Activated gamma-delta T cell treated with anti-CD3 and anti-CD28 coated beads, Interleukin-2, amount 50 U/mL, for 16 hours (primary cell): Measurements from ENCODE around the gene IFFO2.
"Not testable (repeated sequence)": the region's sequence is repeated elsewhere in the genome, so short reads cannot be mapped to it uniquely, and the experiment has no call there.

Source experiments
- DNase-seq: peaks from one replicate; pipeline ENCODE4 v3.0.0-alpha.2; 2020; ENCODE audit warnings: low read depth

IFFO2 gene

DNA sequence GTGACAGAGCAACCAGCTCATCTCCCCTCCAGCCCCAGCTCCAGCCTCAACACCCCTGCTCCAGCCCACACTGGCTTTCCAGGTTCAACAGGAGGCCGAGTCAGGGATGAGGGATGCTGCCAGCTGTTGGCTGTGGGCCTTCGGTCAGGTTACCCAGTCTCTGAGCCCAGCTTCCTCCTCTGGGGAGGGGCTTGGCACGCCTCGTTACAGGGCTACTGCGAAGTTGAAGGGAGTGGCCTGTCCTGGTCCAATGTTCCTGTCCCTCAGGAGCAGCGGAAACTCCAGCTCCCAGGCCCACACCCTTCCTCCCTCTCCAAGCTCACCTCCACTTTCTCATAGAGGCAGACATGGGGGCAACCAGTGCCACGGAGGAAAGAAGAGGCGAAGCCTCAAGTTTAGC, 81.9 kb downstream of the IFFO2 start:
- DNase-seq = no peak

- DNase-seq = no peak
Measured at GRCh38 chr1:18874036-18874435, 82.4 kb downstream of the IFFO2 start.

GRCh38 chr1:18872071-18872611, 84.3 kb downstream of the IFFO2 start:
- DNase-seq = no peak

DNA sequence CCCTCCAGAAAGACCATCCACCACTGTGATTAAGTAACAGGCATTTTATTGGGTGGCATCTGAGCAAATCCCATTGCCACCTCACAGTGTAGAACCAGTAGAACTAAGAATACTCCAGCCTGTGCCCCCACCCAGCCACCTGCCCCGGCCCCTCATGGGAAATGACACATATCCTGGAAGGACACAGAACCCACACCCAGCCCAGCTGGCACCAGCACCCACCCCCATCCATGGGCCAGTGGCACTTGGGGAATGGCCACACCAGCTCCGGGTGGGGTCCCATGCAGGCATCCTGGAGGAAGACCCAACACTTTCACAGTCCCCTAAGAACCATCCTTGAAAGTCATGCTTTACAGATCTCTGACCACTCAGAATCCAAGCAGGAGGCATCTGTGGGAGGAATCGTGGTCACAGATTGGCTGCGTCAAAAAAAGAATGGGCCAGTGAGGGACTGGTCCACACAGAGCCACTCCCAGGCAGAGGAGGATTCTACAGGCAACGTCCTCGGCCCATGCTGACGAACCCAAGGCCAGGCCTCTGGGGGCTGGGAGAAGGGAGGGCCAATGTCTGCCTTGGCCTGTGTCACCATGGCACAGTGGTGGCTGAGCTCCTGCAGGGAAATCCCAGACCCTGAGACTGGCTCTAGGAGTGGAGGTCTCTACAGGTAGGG, 84.9 kb downstream of the IFFO2 start:
- no peak for DNase-seq

- DNase-seq = no peak
Measured at GRCh38 chr1:18870957-18871356, 85.5 kb downstream of the IFFO2 start.

GRCh38 chr1:18870595-18870865, 85.9 kb downstream of the IFFO2 start:
- DNase-seq = not testable (repeated sequence)

DNA sequence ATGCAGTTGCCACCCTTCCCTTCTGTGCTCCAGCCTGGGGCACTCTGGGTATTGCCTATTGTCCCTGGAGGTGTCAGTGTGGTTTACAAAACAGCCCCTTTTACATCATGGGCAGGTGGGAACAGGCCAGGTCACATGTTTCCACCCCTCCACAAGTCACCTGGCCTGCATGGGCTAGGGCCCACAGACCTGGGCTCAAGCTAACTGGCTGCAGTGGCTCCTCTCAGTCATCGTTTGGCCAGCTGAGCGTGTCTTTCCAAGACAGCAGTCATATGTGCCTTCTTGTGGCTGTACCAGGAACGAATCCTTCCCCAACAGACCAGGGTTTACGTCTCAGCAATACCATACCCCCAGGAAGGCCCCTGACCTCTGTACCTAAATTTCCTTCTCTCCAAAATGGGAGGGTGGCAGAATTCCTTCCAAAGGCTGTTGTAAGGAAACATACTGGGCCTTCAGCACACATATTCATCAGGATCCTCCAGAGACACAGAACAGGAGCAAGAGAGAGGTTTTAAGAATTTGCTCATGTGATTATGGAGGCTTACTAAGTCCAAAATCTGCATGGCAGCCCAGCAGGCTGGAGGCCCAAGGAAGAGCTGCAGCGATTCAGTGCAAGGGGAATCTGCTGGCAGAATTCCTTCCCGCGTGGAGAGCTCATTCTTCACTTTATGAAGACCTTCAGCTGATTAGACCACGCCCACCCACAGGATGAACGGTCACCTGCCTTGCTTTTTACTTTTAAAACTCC, 86.5 kb downstream of the IFFO2 start:
- no peak for DNase-seq

DNA sequence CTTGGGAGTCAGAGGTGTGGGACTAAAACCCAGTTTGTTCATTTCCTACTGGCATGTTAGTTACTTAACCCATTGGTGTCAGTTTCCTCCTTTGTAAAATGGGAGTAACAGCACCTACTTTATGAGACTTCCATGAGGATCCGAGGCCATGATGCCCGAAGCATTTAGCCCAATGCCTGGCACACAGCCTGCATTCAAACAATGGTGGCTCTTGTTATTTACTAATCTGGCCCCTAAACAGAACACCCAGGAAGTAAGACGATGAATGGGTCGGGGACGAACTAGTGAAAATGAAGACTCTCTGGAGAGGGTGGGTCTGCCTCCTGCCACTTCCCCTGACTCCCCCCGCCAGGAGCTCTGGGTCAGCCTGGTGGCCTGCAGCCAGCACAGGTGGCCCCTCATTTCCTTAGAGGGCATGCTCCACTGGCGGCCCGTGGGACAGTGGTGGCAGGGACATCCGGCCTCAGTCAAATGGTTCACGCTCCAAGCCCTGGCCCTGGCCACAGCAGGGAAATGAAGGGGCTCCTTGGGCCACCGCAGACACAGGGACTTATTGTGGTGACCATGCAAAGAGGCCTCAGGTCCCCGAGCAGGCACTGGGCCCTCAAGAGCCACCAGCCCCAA, 87.6 kb downstream of the IFFO2 start:
- DNase-seq = no peak

- no peak for DNase-seq
Measured at GRCh38 chr1:18868354-18868753, 88.1 kb downstream of the IFFO2 start.

DNA sequence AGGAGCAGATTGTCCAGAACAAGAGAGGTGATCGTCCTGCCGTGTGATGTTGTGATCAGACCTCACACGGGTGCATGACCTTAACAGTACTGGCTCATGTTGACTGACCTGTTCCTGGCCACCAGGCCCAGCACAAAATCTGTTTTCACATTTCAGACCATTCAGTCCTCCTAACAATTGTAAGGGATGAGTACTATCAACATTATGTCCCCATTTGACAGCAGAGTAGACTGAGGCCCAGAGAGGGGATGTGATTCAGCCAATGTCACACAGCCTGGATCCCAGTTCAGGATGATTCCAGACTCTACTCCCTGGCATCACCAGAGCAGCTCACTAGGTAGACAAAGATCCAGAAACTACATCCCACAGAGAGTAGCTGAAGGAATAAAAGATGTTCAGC, 89.6 kb downstream of the IFFO2 start:
- DNase-seq = no peak

GRCh38 chr1:18866314-18866713, 90.2 kb downstream of the IFFO2 start:
- no peak for DNase-seq

- no peak for DNase-seq
Measured at GRCh38 chr1:18865176-18865575, 91.3 kb downstream of the IFFO2 start.

DNA sequence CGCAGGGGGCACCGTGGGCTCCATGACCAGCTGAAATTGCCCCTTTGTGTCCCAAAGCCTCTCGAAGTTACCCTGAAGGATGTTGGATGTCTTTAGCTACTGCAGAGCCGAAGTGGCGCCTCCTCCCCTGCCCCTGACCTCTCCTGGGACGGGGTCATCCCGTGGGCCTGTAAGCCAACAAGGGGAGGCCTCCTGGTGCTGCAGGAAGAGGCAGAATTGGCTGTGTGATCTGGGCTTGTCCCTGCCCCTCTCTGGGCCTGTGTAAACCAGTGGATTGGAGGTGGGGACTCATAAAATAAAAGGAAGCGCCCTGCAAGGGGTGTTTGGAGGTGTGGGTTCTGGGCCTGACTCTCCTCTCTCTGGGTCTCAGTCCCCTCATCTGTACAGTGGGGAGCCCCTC, 94.9 kb downstream of the IFFO2 start:
- no peak for DNase-seq

DNA sequence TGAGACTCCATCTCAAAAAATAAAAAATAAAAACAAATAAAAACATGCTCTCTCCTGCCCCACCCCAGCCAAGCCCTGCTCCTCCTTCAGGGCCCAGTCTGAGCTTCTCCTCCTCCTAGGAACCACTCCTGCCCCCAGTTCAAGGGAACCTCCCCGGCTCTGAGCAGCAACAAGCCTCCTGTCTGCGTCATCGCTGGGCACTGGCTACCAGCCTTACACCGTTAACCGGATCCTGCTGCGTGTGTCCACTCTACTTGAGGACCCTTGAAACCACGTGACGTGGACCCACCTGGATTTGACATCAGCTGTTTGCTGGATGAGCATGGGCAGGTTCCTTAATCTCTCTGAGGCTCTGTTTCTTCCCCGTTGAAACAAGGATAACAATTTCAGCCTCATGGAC, 95.4 kb downstream of the IFFO2 start:
- no peak for DNase-seq

DNA sequence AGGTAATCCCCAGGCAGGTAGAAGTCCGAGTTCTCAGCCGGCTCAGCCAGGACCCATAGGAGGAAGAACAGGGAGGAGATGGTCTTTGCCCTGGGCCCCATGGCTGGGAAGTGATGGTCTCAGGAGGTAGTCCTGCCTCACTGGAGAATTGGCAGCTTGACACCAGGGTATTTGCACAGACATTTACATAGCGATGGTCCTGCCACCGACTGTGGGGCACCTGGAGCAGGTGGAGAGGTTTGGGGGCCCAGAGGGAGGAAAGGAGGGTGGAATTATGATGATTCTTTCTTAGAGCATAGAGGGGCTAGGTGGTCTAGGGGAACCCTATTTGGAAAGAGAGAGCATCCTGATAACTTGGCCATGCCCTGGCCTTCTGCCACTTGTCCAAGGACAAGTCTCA, 96.9 kb downstream of the IFFO2 start, which contains the start of gene TAS1R2:
TAS1R2 (minus strand) TSS at position 101 of the 400 bp plus-strand sequence; CDS start at position 101, 0 bp downstream.
- no peak for DNase-seq

- no peak for DNase-seq
Measured at GRCh38 chr1:18858070-18858688, 98.3 kb downstream of the IFFO2 start.

DNA sequence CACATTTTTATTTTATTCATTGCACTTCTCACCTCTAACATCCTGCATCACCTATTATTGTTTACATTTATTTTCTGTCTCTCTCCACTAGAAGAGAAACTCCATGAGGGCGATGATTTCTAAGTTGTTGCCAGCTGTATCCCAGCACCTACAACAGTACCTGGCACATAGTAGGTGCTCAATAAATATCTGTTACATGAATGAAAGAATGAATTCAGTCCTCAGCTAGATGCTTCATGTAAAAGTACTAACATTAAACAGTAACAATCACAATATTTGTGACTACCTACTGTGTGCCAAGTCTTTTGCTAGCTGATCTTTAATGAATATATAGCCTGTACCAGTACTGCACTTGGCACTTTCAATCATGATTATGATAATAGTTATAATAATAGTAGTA, 100.0 kb downstream of the IFFO2 start:
- no peak for DNase-seq

DNA sequence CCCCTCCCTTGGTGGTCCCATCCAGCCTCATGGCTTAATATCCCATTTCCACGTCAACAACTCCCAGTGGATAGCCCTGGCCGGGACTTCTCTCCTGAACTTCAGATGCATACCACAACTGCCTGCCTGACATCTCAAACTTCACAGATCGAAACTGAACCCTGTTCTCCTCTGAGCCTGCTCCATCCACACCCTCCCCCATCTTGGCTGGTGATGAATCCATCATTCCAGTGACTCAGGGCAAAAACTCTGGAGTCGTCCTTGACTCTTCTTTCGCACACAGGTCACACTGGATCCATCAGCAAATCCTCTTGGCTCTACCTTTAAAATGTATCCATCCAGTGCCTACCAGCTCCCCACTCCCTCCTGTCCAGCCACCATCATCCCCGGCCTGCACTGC, 100.9 kb downstream of the IFFO2 start:
- DNase-seq = no peak

DNA sequence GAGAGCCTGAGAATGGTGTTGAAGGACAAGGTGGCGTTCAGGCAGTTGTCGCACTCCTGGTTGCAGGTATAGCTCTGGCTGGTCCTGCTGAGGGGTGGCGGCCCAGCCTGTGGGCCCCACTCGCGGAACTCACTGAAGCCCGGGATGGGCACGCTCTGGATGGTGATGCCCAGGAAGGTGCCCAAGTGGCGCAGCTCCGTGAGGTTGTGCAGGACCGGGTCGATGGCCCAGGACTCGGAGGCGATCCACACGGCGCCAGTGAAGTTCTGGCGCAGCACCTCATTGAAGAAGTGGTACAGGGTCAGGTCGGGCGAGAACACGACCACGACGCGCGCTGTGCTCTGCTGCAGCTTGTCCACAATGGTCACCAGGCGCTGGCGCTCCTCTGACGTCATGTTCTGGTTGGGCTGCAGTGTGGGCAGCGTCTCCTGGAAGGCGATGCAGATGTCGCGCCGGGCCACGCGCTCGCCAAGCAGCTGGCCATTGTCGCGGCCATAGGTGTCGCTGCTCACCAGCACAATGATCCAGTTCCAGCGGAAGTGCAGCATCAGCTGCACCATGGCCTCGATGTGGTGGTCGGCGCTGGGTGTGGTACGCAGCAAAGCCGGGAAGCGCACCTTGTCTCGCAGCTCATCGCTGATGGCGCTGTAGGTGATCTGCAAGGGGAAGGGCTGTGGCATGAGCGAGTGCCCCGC, 102.0 kb downstream of the IFFO2 start:
- DNase-seq = no peak
